ENCODE data around the gene ITGB7.

The ITGB7 gene

GRCh38 chr12:53196486-53196885 is 10.6 kb downstream of the ITGB7 start:
- no peak for DNase-seq (ENCODE audit: low read depth)

DNA sequence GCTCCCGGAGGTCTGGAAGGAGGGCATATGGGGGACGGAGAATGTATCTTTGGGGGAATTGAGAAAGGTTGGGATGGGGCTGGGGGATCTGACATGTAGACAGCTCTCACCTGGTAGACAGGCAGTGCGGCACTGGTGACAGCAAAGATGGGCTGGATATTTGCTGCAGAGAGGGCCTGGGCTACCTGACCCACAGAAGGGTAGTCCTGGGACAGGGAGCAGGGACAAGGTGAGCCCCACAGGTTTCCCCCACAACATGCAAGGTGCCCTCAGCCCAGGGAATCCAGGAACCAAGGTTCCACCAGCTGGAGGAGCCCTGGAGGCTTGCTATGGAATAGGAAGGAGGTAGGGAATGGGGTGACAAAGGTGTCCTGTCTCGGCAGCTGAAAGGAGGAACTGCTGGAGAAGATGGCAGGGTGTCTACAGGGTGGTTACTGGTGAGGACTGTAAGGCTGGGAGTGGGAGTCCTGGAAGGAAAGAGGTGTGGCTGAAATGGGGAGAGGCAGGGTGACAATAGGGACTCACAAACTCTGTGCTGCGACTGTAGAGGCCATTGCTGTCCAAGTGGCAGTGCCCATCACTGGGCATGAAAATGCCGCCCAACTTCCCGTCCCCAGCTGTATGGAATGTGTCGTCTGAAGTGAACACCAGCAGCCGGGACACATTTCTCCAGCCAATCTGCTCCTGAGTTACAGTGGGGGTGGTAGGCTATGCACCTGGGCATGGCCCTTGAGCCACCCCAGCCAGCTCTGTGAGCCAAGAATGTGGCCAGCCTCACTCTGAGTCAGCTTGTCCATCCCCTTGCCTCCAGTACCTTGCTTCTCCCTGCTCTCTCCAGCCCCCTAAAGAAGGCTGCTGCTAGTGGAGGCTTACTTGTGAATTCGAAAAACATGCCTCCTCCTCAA is 11.3 kb downstream of the ITGB7 start:
- no peak for DNase-seq (ENCODE audit: low read depth)

GRCh38 chr12:53194973-53195372 is 12.1 kb downstream of the ITGB7 start:
- no peak for DNase-seq (ENCODE audit: low read depth)

- DNase-seq (ENCODE audit: low read depth) = no peak
Observed at GRCh38 chr12:53193985-53194716, 12.9 kb downstream of the ITGB7 start.

DNA sequence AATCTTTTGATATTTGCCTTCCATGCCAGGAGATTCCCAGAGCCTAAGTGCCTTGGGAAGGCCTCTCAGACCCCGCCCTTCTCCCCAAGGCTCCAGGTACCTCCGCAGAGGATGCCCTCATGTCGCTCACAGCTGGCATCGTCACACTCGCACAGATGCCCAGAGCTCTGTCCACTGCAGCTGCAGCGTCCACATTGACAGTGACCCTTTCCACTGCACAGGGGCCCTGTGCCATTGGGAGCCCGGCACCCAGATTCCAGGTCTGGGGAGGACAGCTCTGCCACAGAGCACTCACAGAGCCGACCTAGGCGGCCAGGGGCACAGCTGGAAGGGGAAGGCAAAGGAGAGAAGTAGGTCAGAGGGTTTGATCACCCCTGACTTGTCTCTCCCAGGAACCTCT is 14.0 kb downstream of the ITGB7 start:
- DNase-seq (ENCODE audit: low read depth) = no peak

- no peak for DNase-seq (ENCODE audit: low read depth)
Observed at GRCh38 chr12:53192531-53193021, 14.5 kb downstream of the ITGB7 start.

- DNase-seq (ENCODE audit: low read depth) = no peak
Observed at GRCh38 chr12:53191885-53192530, 15.0 kb downstream of the ITGB7 start.

- no peak for DNase-seq (ENCODE audit: low read depth)
Observed at GRCh38 chr12:53191096-53191884, 15.8 kb downstream of the ITGB7 start.

DNA sequence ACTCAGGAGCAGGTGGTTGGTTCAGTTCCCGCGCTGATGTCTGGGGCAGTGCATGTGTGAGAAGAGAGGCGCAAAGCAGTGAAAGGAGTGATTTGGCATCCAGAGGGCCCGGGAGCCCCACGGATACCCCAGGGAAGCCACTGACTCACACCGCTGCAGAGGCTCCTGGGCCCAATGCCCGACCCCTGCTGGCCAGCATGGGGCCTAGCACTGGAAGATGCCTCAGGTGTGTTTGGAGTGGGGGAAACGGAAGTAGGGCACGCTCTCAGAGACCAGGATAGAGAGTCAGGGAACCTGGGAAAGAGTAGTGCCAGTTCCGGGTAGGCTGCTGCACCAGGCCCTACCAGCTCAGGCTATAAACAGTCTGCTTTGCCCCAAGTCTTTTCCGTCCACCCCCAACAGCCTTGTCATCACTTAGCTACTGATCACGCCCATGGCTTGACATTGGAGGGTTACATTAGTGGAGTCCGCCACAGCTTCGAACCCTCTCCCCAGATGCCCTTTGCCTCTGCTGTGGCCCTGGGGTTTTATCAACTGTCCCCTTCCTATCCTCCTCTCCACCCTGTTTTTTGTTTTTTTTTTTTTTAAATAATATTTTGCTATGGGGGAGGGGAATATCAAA is 16.8 kb downstream of the ITGB7 start:
- no peak for DNase-seq (ENCODE audit: low read depth)

GRCh38 chr12:53187145-53187899 is 19.7 kb downstream of the ITGB7 start:
- no peak for DNase-seq (ENCODE audit: low read depth)

DNA sequence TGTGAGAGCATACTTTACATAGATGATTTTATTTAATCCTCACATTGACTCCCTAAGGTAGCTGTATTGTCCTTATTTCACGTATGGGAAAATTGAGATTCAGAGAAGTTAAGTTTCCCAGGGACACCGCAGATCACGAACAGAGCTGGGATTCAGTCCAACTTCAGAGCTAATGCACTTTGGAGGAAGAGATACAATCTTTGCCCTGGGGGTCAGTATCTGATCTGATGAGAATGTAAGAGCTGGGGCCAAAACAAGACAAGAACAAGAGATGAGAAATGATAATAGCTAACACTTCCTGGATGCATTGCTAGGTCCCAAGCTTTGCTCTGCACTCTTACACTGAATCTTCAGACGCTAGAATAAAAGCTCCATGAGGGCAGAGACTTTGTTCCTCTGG is 20.3 kb downstream of the ITGB7 start:
- no peak for DNase-seq (ENCODE audit: low read depth)

DNA sequence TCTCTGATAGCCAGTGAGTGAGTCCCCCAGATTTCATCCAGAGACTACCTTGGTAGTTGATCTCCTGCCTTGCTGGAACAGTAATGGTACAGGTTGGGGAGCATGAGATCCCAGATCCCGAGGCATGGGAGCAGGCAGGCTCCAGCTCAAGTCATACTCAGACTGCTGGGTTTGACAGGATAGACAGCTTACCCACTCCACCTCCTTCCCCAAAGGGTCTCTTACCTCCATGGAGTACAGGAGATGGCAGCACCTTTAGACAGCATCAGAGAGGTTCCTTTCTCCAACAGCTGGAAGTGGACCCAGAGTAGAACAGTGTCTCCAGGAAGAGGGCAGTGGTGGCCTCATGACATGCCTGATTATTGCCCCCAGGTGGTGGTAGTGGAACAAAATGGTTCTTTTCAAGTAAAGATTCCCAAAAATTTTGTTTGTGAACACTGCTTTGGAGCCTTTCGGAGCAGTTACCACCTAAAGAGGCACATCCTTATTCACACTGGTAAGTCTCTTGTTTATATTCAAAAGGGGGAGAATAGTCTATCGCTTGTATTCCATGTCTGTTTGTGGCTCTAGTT is 21.4 kb downstream of the ITGB7 start:
- DNase-seq (ENCODE audit: low read depth) = no peak

GRCh38 chr12:53184828-53185227 is 22.2 kb downstream of the ITGB7 start:
- no peak for DNase-seq (ENCODE audit: low read depth)

- DNase-seq (ENCODE audit: low read depth) = no peak
Observed at GRCh38 chr12:53182903-53183302, 24.1 kb downstream of the ITGB7 start.

GRCh38 chr12:53181935-53182334 is 25.1 kb downstream of the ITGB7 start:
- no peak for DNase-seq (ENCODE audit: low read depth)

DNA sequence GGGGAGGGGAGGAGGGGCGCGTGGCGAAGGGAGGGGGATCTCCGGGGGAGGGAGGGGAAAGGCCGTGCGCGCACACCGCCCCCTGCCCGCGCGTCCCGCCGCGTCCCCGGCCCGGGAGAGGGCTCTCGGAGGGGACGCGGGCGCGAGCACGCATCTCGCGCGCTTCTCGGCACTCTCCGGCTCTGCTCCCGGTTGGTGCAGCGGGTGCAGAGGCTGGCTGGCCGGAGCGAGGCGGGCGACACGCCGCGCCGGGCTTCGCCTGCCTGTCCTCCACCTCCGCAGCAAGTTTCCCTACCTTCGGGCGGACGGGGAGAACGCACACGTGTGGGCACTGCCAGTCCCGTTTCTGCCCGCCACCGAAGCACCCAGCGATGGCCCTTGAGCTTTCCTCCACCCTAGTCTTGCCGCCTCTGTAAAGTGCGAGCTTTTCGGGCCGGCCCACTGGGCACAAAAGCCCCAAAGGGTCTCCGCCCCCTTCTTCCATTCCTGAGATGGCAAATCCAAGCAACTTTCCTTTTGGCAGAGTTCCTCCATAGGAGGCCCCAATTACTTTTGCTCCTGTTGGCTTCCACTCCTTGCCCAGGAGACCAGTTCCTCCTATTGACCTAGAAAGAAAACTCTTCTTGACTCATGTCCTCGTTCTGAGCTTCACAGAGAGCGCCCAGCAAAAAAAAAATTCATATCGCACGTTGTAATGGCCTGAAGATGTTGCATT is 26.0 kb downstream of the ITGB7 start:
- DNase-seq (ENCODE audit: low read depth) = no peak

GRCh38 chr12:53180220-53180930 is 26.7 kb downstream of the ITGB7 start, which contains the start of the genes CSAD and ZNF740:
Gene CSAD, minus strand, starts transcription at chr12:53180925. Its CDS starts 7,455 bp downstream, at chr12:53173470.
Gene ZNF740, plus strand, starts transcription at chr12:53180722. Its CDS starts 1,262 bp downstream, at chr12:53181984.
- DNase-seq (ENCODE audit: low read depth) = peak; percentile 96

DNA sequence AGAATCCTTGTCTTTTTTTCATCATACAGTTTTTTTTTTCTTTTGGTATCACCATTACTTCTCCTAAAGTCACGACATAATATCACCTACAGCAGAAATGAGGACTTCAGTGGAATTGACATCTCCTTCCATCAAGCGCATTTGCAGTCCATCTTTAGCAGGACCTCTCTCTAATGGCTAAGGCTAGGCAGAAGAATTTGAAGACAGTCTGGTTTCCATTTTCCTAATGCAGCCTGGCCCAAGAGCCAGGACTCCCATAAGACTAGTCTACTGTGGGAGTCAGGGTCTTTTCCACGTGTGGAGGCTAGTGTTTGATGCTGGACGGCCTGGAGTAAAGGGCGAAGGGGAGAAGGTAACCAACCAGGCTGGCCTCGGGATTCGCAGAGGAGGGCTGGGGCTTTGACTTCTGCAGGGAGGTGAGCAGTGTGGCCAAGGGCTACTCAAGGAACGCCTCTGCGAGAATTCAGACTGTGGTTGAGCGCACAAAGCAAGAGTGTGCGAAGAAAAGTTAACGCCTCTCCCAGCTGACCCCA is 27.3 kb downstream of the ITGB7 start:
- DNase-seq (ENCODE audit: low read depth) = no peak

Data from CMK (cell line).